ENCODE data around the gene VAMP3.

VAMP3 gene

DNA sequence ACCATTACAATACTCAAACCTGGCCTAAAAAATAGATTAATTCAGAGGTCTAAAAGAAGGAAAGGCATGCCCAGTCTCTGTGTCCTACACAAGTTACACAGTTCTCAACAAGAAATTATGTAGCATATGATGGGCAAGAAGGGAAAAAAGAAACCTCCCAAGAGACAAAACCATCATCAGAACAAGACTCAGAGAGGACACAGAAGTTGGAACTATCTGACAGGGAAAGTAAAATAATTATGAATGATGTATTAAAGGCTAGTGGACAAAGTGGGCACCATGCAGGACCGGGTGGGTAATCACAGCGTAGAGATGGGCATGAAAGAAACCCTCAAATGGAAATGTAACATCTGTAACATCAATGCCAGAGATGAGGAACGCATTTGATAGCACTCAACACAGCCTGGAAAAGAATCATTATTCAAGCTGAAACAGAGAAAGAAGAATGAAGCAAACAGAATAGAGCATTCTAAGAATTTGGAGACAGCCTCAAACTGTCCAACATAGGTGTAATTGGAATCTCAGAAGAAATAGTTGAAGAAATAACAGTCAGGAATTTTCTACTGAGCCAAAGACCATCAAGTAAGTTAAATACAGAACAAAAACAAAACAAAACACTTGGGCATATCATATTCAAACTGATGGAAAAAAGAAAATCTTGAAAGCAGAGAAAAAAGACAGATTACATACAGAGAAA is 42.7 kb downstream of the VAMP3 start:
- Histone ChIP-seq H2AFZ (ENCODE audit: low read depth, low read length) (no peak overlapping the region), H3K79me2 (ENCODE audit: low read length) (no peaks in the 10 kb centered on the region), H3K9me3 (ENCODE audit: insufficient read depth, low read length) (peaks cover 5% of the 10 kb centered on the region; the same call in 1 of the 2 replicates), H4K20me1 (ENCODE audit: insufficient read depth, low read length) (no peaks in the 10 kb centered on the region), H3K4me2 (ENCODE audit: low read length) (no peak overlapping the region), H3K27me3 (ENCODE audit: low read depth, low read length) (no peaks in the 10 kb centered on the region), H3K36me3 (replicated peaks; ENCODE audit: low read depth, low read length) (peaks cover 11% of the 10 kb centered on the region), H3K4me3 (ENCODE audit: low read length) (no peak overlapping the region), H3K9ac (ENCODE audit: low read length) (no peak overlapping the region), H3K27ac (ENCODE audit: low read length) (no peak overlapping the region), H3K4me1 (ENCODE audit: low read length) (no peaks in the 10 kb centered on the region)
- TF ChIP-seq EZH2phosphoT487 (IDR thresholded peaks at IDR 0.05; ENCODE audit: low read depth) = no peak
- TF ChIP-seq, protein P1, sequence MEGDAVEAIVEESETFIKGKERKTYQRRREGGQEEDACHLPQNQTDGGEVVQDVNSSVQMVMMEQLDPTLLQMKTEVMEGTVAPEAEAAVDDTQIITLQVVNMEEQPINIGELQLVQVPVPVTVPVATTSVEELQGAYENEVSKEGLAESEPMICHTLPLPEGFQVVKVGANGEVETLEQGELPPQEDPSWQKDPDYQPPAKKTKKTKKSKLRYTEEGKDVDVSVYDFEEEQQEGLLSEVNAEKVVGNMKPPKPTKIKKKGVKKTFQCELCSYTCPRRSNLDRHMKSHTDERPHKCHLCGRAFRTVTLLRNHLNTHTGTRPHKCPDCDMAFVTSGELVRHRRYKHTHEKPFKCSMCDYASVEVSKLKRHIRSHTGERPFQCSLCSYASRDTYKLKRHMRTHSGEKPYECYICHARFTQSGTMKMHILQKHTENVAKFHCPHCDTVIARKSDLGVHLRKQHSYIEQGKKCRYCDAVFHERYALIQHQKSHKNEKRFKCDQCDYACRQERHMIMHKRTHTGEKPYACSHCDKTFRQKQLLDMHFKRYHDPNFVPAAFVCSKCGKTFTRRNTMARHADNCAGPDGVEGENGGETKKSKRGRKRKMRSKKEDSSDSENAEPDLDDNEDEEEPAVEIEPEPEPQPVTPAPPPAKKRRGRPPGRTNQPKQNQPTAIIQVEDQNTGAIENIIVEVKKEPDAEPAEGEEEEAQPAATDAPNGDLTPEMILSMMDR (IDR thresholded peaks at IDR 0.05; ENCODE audit: low read depth, low read length) = no peak

DNA sequence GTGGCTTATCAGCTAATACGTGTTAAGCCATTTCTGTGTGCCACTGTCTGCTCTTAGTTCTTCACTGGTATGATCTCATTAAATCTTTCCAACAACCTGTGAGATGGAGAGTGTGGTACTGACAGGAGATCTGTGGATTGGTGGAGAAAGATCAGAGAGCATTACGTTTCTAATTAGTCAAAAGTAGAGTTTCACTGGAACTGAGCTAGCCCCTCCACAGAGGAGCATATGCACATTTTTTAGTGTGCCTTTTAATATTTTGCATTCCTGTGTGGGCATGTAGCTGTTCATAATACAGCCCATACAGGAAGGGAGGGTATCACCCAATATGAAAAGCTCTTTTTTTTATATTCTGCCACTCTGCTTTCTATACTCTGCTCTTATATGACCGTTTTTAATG is 50.2 kb downstream of the VAMP3 start:
- no peak overlapping the region for H2AFZ ChIP-seq (ENCODE audit: low read depth, low read length)
- H3K4me1 ChIP-seq (ENCODE audit: low read length) = no peaks in the 10 kb centered on the region
- no peak overlapping the region for H3K4me3 ChIP-seq (ENCODE audit: low read length)
- H3K79me2 ChIP-seq (ENCODE audit: low read length) = no peaks in the 10 kb centered on the region
- no peak overlapping the region for H3K9ac ChIP-seq (ENCODE audit: low read length)
- H3K36me3 ChIP-seq (replicated peaks; ENCODE audit: low read depth, low read length) = no peaks in the 10 kb centered on the region
- H3K9me3 ChIP-seq (ENCODE audit: insufficient read depth, low read length) = no peaks in the 10 kb centered on the region
- no peaks in the 10 kb centered on the region for H4K20me1 ChIP-seq (ENCODE audit: insufficient read depth, low read length)
- H3K27ac ChIP-seq (ENCODE audit: low read length) = no peak overlapping the region
- no peak overlapping the region for H3K4me2 ChIP-seq (ENCODE audit: low read length)
- no peaks in the 10 kb centered on the region for H3K27me3 ChIP-seq (ENCODE audit: low read depth, low read length)
- TF ChIP-seq, protein P1 (IDR thresholded peaks at IDR 0.05; ENCODE audit: low read depth, low read length) = no peak

GRCh38 chr1:7824701-7825100 is 53.6 kb downstream of the VAMP3 start:
- no peaks in the 10 kb centered on the region for H3K79me2 ChIP-seq (ENCODE audit: low read length)
- no peak overlapping the region for H3K4me3 ChIP-seq (ENCODE audit: low read length)
- no peaks in the 10 kb centered on the region for H3K4me1 ChIP-seq (ENCODE audit: low read length)
- no peaks in the 10 kb centered on the region for H3K9me3 ChIP-seq (ENCODE audit: insufficient read depth, low read length)
- no peak overlapping the region for H2AFZ ChIP-seq (ENCODE audit: low read depth, low read length)
- no peak overlapping the region for H3K27ac ChIP-seq (ENCODE audit: low read length)
- H3K9ac ChIP-seq (ENCODE audit: low read length) = no peak overlapping the region
- no peaks in the 10 kb centered on the region for H3K27me3 ChIP-seq (ENCODE audit: low read depth, low read length)
- no peak overlapping the region for H3K4me2 ChIP-seq (ENCODE audit: low read length)
- TF ChIP-seq, protein P1 (IDR thresholded peaks at IDR 0.05; ENCODE audit: low read depth, low read length) = no peak
- no peak for TF ChIP-seq EZH2phosphoT487 (IDR thresholded peaks at IDR 0.05; ENCODE audit: low read depth)
- no peaks in the 10 kb centered on the region for H4K20me1 ChIP-seq (ENCODE audit: insufficient read depth, low read length)
- no peaks in the 10 kb centered on the region for H3K36me3 ChIP-seq (replicated peaks; ENCODE audit: low read depth, low read length)

DNA sequence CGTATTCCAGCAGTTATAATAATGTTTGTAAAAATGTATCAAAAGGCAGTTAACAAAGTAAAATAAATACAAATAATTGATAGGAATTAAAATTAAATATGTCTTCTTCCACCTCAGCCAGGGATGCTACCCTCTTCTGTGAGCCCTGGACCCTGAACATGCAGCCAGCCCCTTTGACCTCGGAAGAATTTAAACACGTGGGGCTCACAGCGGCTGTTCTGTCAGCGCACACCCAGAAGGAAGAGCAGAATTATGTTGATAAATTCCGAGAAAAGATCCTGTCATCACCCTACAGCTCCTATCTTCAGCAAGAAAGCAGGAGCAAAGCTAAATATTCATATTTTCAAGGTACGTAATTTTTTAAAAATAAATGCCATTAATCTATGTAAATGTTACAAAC is 55.3 kb downstream of the VAMP3 start:
- Histone ChIP-seq H3K79me2 (ENCODE audit: low read length) (no peaks in the 10 kb centered on the region), H4K20me1 (ENCODE audit: insufficient read depth, low read length) (no peaks in the 10 kb centered on the region), H3K36me3 (replicated peaks; ENCODE audit: low read depth, low read length) (no peaks in the 10 kb centered on the region), H3K9ac (ENCODE audit: low read length) (no peak overlapping the region), H3K27me3 (ENCODE audit: low read depth, low read length) (no peaks in the 10 kb centered on the region), H3K4me1 (ENCODE audit: low read length) (no peaks in the 10 kb centered on the region), H3K9me3 (ENCODE audit: insufficient read depth, low read length) (no peaks in the 10 kb centered on the region), H3K27ac (ENCODE audit: low read length) (no peak overlapping the region), H3K4me2 (ENCODE audit: low read length) (no peak overlapping the region), H2AFZ (ENCODE audit: low read depth, low read length) (no peak overlapping the region), H3K4me3 (ENCODE audit: low read length) (no peak overlapping the region)
- TF ChIP-seq EZH2phosphoT487 (IDR thresholded peaks at IDR 0.05; ENCODE audit: low read depth) = no peak
- TF ChIP-seq, protein P1 (IDR thresholded peaks at IDR 0.05; ENCODE audit: low read depth, low read length) = no peak

Data from OCI-LY3 (cell line).